Embryonic facial prominence (tissue), 1 donor: ENCODE data around the gene FUOM.

Experiments
- DNase-seq: peaks from one replicate; pipeline ENCODE4 v3.0.0-alpha.2; 2016; ENCODE audit errors: extremely low spot score

Gene FUOM

GRCh38 chr10:133350950-133351329 lies 6.9 kb downstream of the FUOM start:
- no peak for DNase-seq

- no peak for DNase-seq
Measured at GRCh38 chr10:133350283-133350949, 7.4 kb downstream of the FUOM start.

- no peak for DNase-seq
Measured at GRCh38 chr10:133349577-133350011, 8.2 kb downstream of the FUOM start.

- DNase-seq, result no peak
Measured at GRCh38 chr10:133349160-133349568, 8.7 kb downstream of the FUOM start.

GRCh38 chr10:133347710-133348517 lies 9.9 kb downstream of the FUOM start:
- DNase-seq, result no peak

- DNase-seq, result no peak
Measured at GRCh38 chr10:133346413-133346812, 11.4 kb downstream of the FUOM start.

- no peak for DNase-seq
Measured at GRCh38 chr10:133344236-133344635, 13.6 kb downstream of the FUOM start.

GRCh38 chr10:133343558-133343957 lies 14.3 kb downstream of the FUOM start:
- DNase-seq, result no peak

GRCh38 chr10:133342942-133343341 lies 14.9 kb downstream of the FUOM start:
- no peak for DNase-seq

GRCh38 chr10:133341983-133342382 lies 15.8 kb downstream of the FUOM start:
- DNase-seq, result no peak

- no peak for DNase-seq
Measured at GRCh38 chr10:133339708-133340380, 18.0 kb downstream of the FUOM start.

GRCh38 chr10:133338080-133339071 lies 19.4 kb downstream of the FUOM start:
- DNase-seq, result no peak

- no peak for DNase-seq
Measured at GRCh38 chr10:133337370-133337725, 20.5 kb downstream of the FUOM start.

- DNase-seq, result no peak
Measured at GRCh38 chr10:133336577-133337369, 21.0 kb downstream of the FUOM start, which contains the start of gene CALY. TSS of gene CALY (minus strand) at chr10:133336896. CDS start at chr10:133328989, 7,907 bp downstream.

- DNase-seq, result no peak
Measured at GRCh38 chr10:133336118-133336576, 21.7 kb downstream of the FUOM start.

GRCh38 chr10:133335246-133336117 lies 22.3 kb downstream of the FUOM start:
- DNase-seq, result no peak

GRCh38 chr10:133334503-133335245 lies 23.1 kb downstream of the FUOM start:
- no peak for DNase-seq

GRCh38 chr10:133332936-133333699 lies 24.7 kb downstream of the FUOM start:
- no peak for DNase-seq
